OCI-LY7 (cell line): ENCODE measurements around the gene ZMYND15.

Experiments
- CTCF ChIP-seq: fragments of 200-600 bp; sonication (generic); conservative IDR thresholded peaks from 2 replicates; pipeline ENCODE4 v1.5.1; 2014; ENCODE audit warnings: mild to moderate bottlenecking, antibody characterized with exemption, low read length, moderate library complexity, mixed read lengths
- EZH2phosphoT487 ChIP-seq: fragments of 200-600 bp; sonication (generic); IDR thresholded peaks from 2 replicates; pipeline ENCODE4 v1.6.1; 2018; ENCODE audit warnings: low read depth, borderline replicate concordance, mild to moderate bottlenecking, mixed run types, antibody characterized with exemption, low read length, moderate library complexity, mixed read lengths

DNA sequence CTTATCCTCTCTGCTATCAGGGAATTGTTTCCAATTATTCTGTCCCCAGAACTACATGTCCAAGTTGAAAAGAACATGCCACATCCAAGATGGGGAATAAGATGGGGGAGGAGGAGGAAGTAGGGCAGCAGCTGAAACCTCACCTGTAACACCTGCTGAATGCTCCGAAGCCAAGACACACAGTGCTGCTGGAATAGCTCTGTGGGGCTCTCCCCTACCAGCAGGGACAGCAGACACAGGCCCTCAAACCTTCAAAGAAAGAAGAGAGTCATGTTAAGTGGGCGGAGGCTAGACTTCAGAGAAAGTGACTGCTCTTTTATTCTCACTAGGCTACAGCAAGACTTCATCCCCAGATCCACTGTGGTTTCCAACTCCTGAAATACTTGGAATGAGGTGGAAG is 48.9 kb upstream of the ZMYND15 start:
- TF ChIP-seq CTCF, result no peak
- no peak for TF ChIP-seq EZH2phosphoT487
